Measurements from ENCODE around the gene LMBR1. TPM values are rescaled to one million over a fixed set of nuclear protein-coding genes. Genes with fewer than 3 reads are reported as not detected.

LMBR1 gene
- total RNA-seq: 111 TPM

GRCh38 chr7:156892821-156893706, at the start of gene LMBR1:
Gene LMBR1, minus strand, starts transcription at chr7:156893183. Its CDS starts 190 bp downstream, at chr7:156892993.

GRCh38 chr7:156640257-156640948, 252.6 kb downstream of the LMBR1 start, which contains the start of gene RNF32:
Gene RNF32, plus strand, starts transcription at chr7:156640774. Its CDS starts 3,104 bp downstream, at chr7:156643878.

Small RNA genes within 50 kb of the gene (small RNA-seq; reads per million reads assigned to genes)
- not detected for gene RNU4-31P (ENCODE audit: low replicate concordance)

Other genes with a start within 250 kb of the LMBR1 start
- 30.6 TPM for gene NOM1, start 56.5 kb upstream of the LMBR1 start, total RNA-seq
- 0.18 TPM for gene MNX1, start 117.5 kb upstream of the LMBR1 start, total RNA-seq
- 56.1 TPM for gene UBE3C, start 245.7 kb upstream of the LMBR1 start, total RNA-seq